ENCODE results near the gene MYO18A. TPM values are rescaled to one million over a fixed set of nuclear protein-coding genes. Genes with fewer than 3 reads are reported as not detected.

Gene MYO18A
- polyA plus RNA-seq, 1 donor (not counting 4 experiments of a cell fraction or from before 2014, with no cell fraction given) = 20.0 TPM

- no peak overlapping the region for H3K27ac ChIP-seq (ENCODE audit: control insufficient read depth, insufficient read depth, low read length)
- H3K27me3 ChIP-seq (ENCODE audit: control insufficient read depth, extremely low read depth, insufficient read depth, low read length) = no peaks in the 10 kb centered on the region
- DNase-seq (ENCODE audit: low read depth, low spot score) = no peak
- H3K9me1 ChIP-seq (ENCODE audit: control insufficient read depth, extremely low read depth, insufficient read depth, low read length) = no peaks in the 10 kb centered on the region
- FAIRE-seq = no peak
- dilution Hi-C loops (cut with MboI; ENCODE audit: extremely low pct_ligation_motif_present, low sequenced_read_pairs) = no loop called here
- peaks cover 6% of the 10 kb centered on the region for H4K20me1 ChIP-seq (ENCODE audit: control insufficient read depth, extremely low read depth, insufficient read depth, low read length)
- no peaks in the 10 kb centered on the region for H3K9me3 ChIP-seq (ENCODE audit: control insufficient read depth, low read depth, low read length)
- H3K79me2 ChIP-seq (ENCODE audit: control insufficient read depth, insufficient read depth, low read length) = no peaks in the 10 kb centered on the region
- peaks cover 41 to 64% of the 10 kb centered on the region in 2 experiments for H3K36me3 ChIP-seq (ENCODE audit: control insufficient read depth in 2 of 2, extremely low read depth in 1 of 2, insufficient read depth in 2 of 2, low read length in 2 of 2)
- TF ChIP-seq EZH2 (IDR thresholded peaks at IDR 0.05; ENCODE audit: low read length) (no peak), CTCF (optimal IDR thresholded peaks at IDR 0.05 in 1 of 3, IDR thresholded peaks at IDR 0.05 in 1 of 3, conservative IDR thresholded peaks at IDR 0.05 in 1 of 3; ENCODE audit: extremely low read depth in 1 of 3, insufficient read depth in 2 of 3, low read length in 3 of 3) (no peak)
- no peak overlapping the region for H3K9ac ChIP-seq (ENCODE audit: control insufficient read depth, extremely low read depth, insufficient read depth, low read length)
- H2AFZ ChIP-seq (ENCODE audit: control insufficient read depth, low read length) = no peak overlapping the region
- no peak overlapping the region for H3K4me3 ChIP-seq (ENCODE audit: control insufficient read depth in 2 of 3, extremely low read depth in 1 of 3, insufficient read depth in 2 of 3, low read depth in 1 of 3, low read length in 3 of 3)
- peaks cover 6% of the 10 kb centered on the region for H3K4me1 ChIP-seq (ENCODE audit: control insufficient read depth, extremely low read depth, insufficient read depth, low read length)
- no peak overlapping the region for H3K4me2 ChIP-seq (ENCODE audit: control insufficient read depth, extremely low read depth, insufficient read depth, low read depth, low read length)
Observed at GRCh38 chr17:29114141-29114540, 66.1 kb downstream of the MYO18A start.

DNA sequence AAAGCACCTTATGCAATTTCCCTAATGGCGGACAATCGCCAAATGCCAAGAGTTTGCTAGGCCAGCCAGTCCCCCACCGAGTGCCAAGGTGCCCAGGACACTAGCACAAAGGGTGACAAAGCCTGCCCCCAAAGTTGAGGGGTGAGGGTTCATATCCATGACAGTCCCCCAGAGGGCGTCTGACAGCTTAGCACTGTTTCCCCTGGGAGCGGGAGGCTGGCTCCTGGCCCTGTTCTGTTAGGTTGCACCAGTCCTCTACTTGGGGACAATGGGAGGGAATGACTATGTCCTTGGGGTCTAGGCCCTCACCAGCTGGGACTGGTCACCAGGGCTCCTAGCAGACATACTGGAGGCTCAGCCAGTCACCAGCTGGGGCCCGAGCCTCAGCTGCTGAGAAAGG is 66.9 kb downstream of the MYO18A start:
- Histone ChIP-seq H3K9me1 (ENCODE audit: control insufficient read depth, extremely low read depth, insufficient read depth, low read length) (no peaks in the 10 kb centered on the region), H2AFZ (ENCODE audit: control insufficient read depth, low read length) (no peak overlapping the region), H3K9me3 (ENCODE audit: control insufficient read depth, low read depth, low read length) (no peaks in the 10 kb centered on the region), H3K27ac (ENCODE audit: control insufficient read depth, insufficient read depth, low read length) (no peak overlapping the region), H3K36me3 (ENCODE audit: control insufficient read depth in 2 of 2, extremely low read depth in 1 of 2, insufficient read depth in 2 of 2, low read length in 2 of 2) (peaks cover 41 to 62% of the 10 kb centered on the region in 2 experiments), H3K9ac (ENCODE audit: control insufficient read depth, extremely low read depth, insufficient read depth, low read length) (no peak overlapping the region), H3K4me3 (ENCODE audit: control insufficient read depth in 2 of 3, extremely low read depth in 1 of 3, insufficient read depth in 2 of 3, low read depth in 1 of 3, low read length in 3 of 3) (no peak overlapping the region), H3K27me3 (ENCODE audit: control insufficient read depth, extremely low read depth, insufficient read depth, low read length) (no peaks in the 10 kb centered on the region), H3K4me1 (ENCODE audit: control insufficient read depth, extremely low read depth, insufficient read depth, low read length) (peaks cover 6% of the 10 kb centered on the region), H4K20me1 (ENCODE audit: control insufficient read depth, extremely low read depth, insufficient read depth, low read length) (peaks cover 6% of the 10 kb centered on the region), H3K4me2 (ENCODE audit: control insufficient read depth, extremely low read depth, insufficient read depth, low read depth, low read length) (no peak overlapping the region), H3K79me2 (ENCODE audit: control insufficient read depth, insufficient read depth, low read length) (no peaks in the 10 kb centered on the region)
- no peak for FAIRE-seq
- DNase-seq (ENCODE audit: low read depth, low spot score) = no peak
- no peak for TF ChIP-seq EZH2 (IDR thresholded peaks at IDR 0.05; ENCODE audit: low read length)
- dilution Hi-C loops (cut with MboI; ENCODE audit: extremely low pct_ligation_motif_present, low sequenced_read_pairs) = no loop called here

GRCh38 chr17:29112771-29113295 is 67.4 kb downstream of the MYO18A start:
- H3K4me2 ChIP-seq (ENCODE audit: control insufficient read depth, extremely low read depth, insufficient read depth, low read depth, low read length) = no peak overlapping the region
- no peak overlapping the region for H2AFZ ChIP-seq (ENCODE audit: control insufficient read depth, low read length)
- H3K4me3 ChIP-seq (ENCODE audit: control insufficient read depth in 2 of 3, extremely low read depth in 1 of 3, insufficient read depth in 2 of 3, low read depth in 1 of 3, low read length in 3 of 3) = no peak overlapping the region
- H4K20me1 ChIP-seq (ENCODE audit: control insufficient read depth, extremely low read depth, insufficient read depth, low read length) = peaks cover 6% of the 10 kb centered on the region
- H3K79me2 ChIP-seq (ENCODE audit: control insufficient read depth, insufficient read depth, low read length) = no peaks in the 10 kb centered on the region
- DNase-seq (ENCODE audit: low read depth, low spot score) (no peak), FAIRE-seq (no peak)
- no peaks in the 10 kb centered on the region for H3K9me3 ChIP-seq (ENCODE audit: control insufficient read depth, low read depth, low read length)
- dilution Hi-C loops (cut with MboI; ENCODE audit: extremely low pct_ligation_motif_present, low sequenced_read_pairs) = no loop called here
- H3K4me1 ChIP-seq (ENCODE audit: control insufficient read depth, extremely low read depth, insufficient read depth, low read length) = peaks cover 6% of the 10 kb centered on the region
- no peak overlapping the region for H3K27ac ChIP-seq (ENCODE audit: control insufficient read depth, insufficient read depth, low read length)
- H3K9me1 ChIP-seq (ENCODE audit: control insufficient read depth, extremely low read depth, insufficient read depth, low read length) = no peaks in the 10 kb centered on the region
- TF ChIP-seq EZH2 (IDR thresholded peaks at IDR 0.05; ENCODE audit: low read length) = no peak
- no peak for TF ChIP-seq CTCF (optimal IDR thresholded peaks at IDR 0.05 in 1 of 3, IDR thresholded peaks at IDR 0.05 in 1 of 3, conservative IDR thresholded peaks at IDR 0.05 in 1 of 3; ENCODE audit: extremely low read depth in 1 of 3, insufficient read depth in 2 of 3, low read length in 3 of 3)
- H3K36me3 ChIP-seq (ENCODE audit: control insufficient read depth in 2 of 2, extremely low read depth in 1 of 2, insufficient read depth in 2 of 2, low read length in 2 of 2) = peaks cover 41 to 63% of the 10 kb centered on the region in 2 experiments
- no peaks in the 10 kb centered on the region for H3K27me3 ChIP-seq (ENCODE audit: control insufficient read depth, extremely low read depth, insufficient read depth, low read length)
- H3K9ac ChIP-seq (ENCODE audit: control insufficient read depth, extremely low read depth, insufficient read depth, low read length) = no peak overlapping the region

All from keratinocyte (primary cell).